IMR-90 (cell line): Measurements from ENCODE around the gene RAB15. TPM values are rescaled to one million over a fixed set of nuclear protein-coding genes. Genes with fewer than 3 reads are reported as not detected.

Experiments
- ATAC-seq: fragments of 200-7000 bp; cut with Tn5 transposase; 2 replicates; pipeline ENCODE4 v1.9.1; 2020; ENCODE audit warnings: low read depth, mild to moderate bottlenecking, moderate library complexity
- BruUV-seq: library from RNA; stranded (reverse); fragments of 400-500 nt; replicated peaks from 2 replicates; lab custom pipeline; 2021; lab: Mats Ljungman, UMichigan
- CTCF ChIA-PET: fragments of 300-600 bp; formaldehyde crosslinking; extraction: SDS; loops from one replicate; lab custom pipeline; 2021; ENCODE audit warnings: antibody characterized with exemption; lab: Yijun Ruan, JAX
- POLR2A ChIA-PET: fragments of 300-600 bp; sonication (Branson Sonifier 250); formaldehyde crosslinking; loops from one replicate; lab custom pipeline; 2022; ENCODE audit warnings: antibody characterized with exemption; ENCODE audit not compliant: unreplicated experiment; lab: Charles Lee
- DNase-seq: peaks from one replicate; pipeline ENCODE4 v3.0.0; 2013
- H2AFZ ChIP-seq: replicated peaks from 2 replicates; pipeline ENCODE3; 2013; ENCODE audit warnings: low read length, mild to moderate bottlenecking; ENCODE audit not compliant: poor library complexity
- H2AK5ac ChIP-seq: 2 replicates; pipeline ENCODE4 v1.6.1; 2013; ENCODE audit warnings: low read depth, low read length, inconsistent platforms
- H2AK9ac ChIP-seq: replicated peaks from 2 replicates; pipeline ENCODE3; 2013; ENCODE audit warnings: mild to moderate bottlenecking, low read depth, low read length, moderate library complexity; ENCODE audit not compliant: poor library complexity
- H2BK120ac ChIP-seq: 2 replicates; pipeline ENCODE4 v1.6.1; 2013; ENCODE audit warnings: low read depth, low read length, inconsistent platforms
- H2BK15ac ChIP-seq: 3 replicates; pipeline ENCODE4 v1.6.1; 2013; ENCODE audit warnings: low read depth, low read length, inconsistent platforms
- H2BK20ac ChIP-seq: 2 replicates; pipeline ENCODE4 v1.6.1; 2013; ENCODE audit warnings: low read depth, mild to moderate bottlenecking, inconsistent platforms, low read length, moderate library complexity
- H2BK5ac ChIP-seq: 2 replicates; pipeline ENCODE4 v1.6.1; 2013; ENCODE audit warnings: mild to moderate bottlenecking, low read depth, low read length, inconsistent platforms; ENCODE audit not compliant: poor library complexity, severe bottlenecking
- H3K14ac ChIP-seq: replicated peaks from 2 replicates; pipeline ENCODE4 v1.6.1; 2013; ENCODE audit warnings: low read depth, low read length, inconsistent platforms
- H3K18ac ChIP-seq: 2 replicates; pipeline ENCODE4 v1.6.1; 2013; ENCODE audit warnings: low read depth, low read length, control low read depth
- H3K23ac ChIP-seq: 2 replicates; pipeline ENCODE4 v1.6.1; 2013; ENCODE audit warnings: low read depth, low read length, inconsistent platforms
- H3K27ac ChIP-seq: 2 replicates; pipeline ENCODE4 v1.5.1; 2013; ENCODE audit warnings: mild to moderate bottlenecking, control low read depth, low read length; ENCODE audit not compliant: insufficient read depth
- H3K27me3 ChIP-seq: 2 replicates; pipeline ENCODE4 v1.6.1; 2013; ENCODE audit warnings: low read length; ENCODE audit not compliant: control insufficient read depth, insufficient read depth
- H3K36me3 ChIP-seq: 2 replicates; pipeline ENCODE4 v1.6.1; 2013; ENCODE audit warnings: low read length, mixed read lengths; ENCODE audit not compliant: control insufficient read depth, insufficient read depth
- H3K4ac ChIP-seq: 2 replicates; pipeline ENCODE4 v1.6.1; 2013; ENCODE audit warnings: low read depth, low read length, inconsistent platforms
- H3K4me1 ChIP-seq: 2 replicates; pipeline ENCODE4 v1.6.1; 2013; ENCODE audit warnings: low read length, mixed read lengths; ENCODE audit not compliant: control insufficient read depth, insufficient read depth
- H3K4me2 ChIP-seq: 2 replicates; pipeline ENCODE4 v1.6.1; 2013; ENCODE audit warnings: low read depth, mild to moderate bottlenecking, control low read depth, low read length, moderate library complexity
- H3K4me3 ChIP-seq: 2 replicates; pipeline ENCODE4 v1.5.1; 2013; ENCODE audit warnings: low read depth, mild to moderate bottlenecking, control low read depth, low read length, moderate library complexity; ENCODE audit not compliant: insufficient read depth
- H3K56ac ChIP-seq: 2 replicates; pipeline ENCODE4 v1.6.1; 2013; ENCODE audit warnings: low read length, inconsistent platforms; ENCODE audit not compliant: insufficient read depth; ENCODE audit errors: extremely low read depth
- H3K79me1 ChIP-seq, 2 experiments: 2 replicates each; pipeline ENCODE4 v1.6.1; 2013; ENCODE audit warnings: low read length in 2 of 2, inconsistent platforms in 1 of 2, low read depth in 1 of 2
- H3K9ac ChIP-seq: 2 replicates; pipeline ENCODE4 v1.6.1; 2013; ENCODE audit warnings: low read depth, low read length, control low read depth
- H3K9me1 ChIP-seq: 2 replicates; pipeline ENCODE4 v1.6.1; 2013; ENCODE audit warnings: low read length, inconsistent platforms; ENCODE audit not compliant: insufficient read depth
- H3K9me3 ChIP-seq: 2 replicates; pipeline ENCODE4 v1.6.1; 2013; ENCODE audit warnings: low read length; ENCODE audit not compliant: control insufficient read depth, insufficient read depth
- H4K20me1 ChIP-seq: 2 replicates; pipeline ENCODE4 v1.6.1; 2013; ENCODE audit warnings: low read length, inconsistent platforms; ENCODE audit not compliant: insufficient read depth
- H4K5ac ChIP-seq: 2 replicates; pipeline ENCODE4 v1.6.1; 2013; ENCODE audit warnings: mild to moderate bottlenecking, low read depth, low read length, control low read depth
- H4K8ac ChIP-seq, 2 experiments: 2 replicates each; pipeline ENCODE4 v1.6.1; 2013; ENCODE audit warnings: low read depth in 2 of 2, low read length in 2 of 2, control low read depth in 1 of 2, inconsistent platforms in 1 of 2
- H4K91ac ChIP-seq: 2 replicates; pipeline ENCODE4 v1.6.1; 2013; ENCODE audit warnings: low read depth, low read length, inconsistent platforms; ENCODE audit not compliant: insufficient read depth
- NFE2L2 ChIP-seq: fragments of 150-350 bp; IDR thresholded peaks from 2 replicates; pipeline ENCODE4 v1.6.1; 2016; ENCODE audit warnings: low read depth, mild to moderate bottlenecking, low read length
- RCOR1 ChIP-seq: IDR thresholded peaks from 2 replicates; pipeline ENCODE4 v1.6.1; 2012; ENCODE audit warnings: mild to moderate bottlenecking, low read length, improper control_type of control experiment; ENCODE audit not compliant: insufficient replicate concordance
- WGBS, 2 experiments: methylation state at CpG; one replicate each; pipeline versions ENCODE4 v1.1.5 to v1.1.7; 2013; ENCODE audit warnings: missing lambda C conversion rate in 2 of 2; ENCODE audit not compliant: insufficient read length in 1 of 2; ENCODE audit errors: extremely low coverage in 2 of 2; 5-methylcytosine and 5-hydroxymethylcytosine counted together
- dilution Hi-C: fragments of 300-500 bp; cut with HindIII; formaldehyde crosslinking; loops from one replicate; pipeline ENCODE4 v1.14.3; 2018; ENCODE audit warnings: low sequenced_read_pairs; ENCODE audit not compliant: unreplicated experiment
- in situ Hi-C: fragments of 300-500 bp; cut with MboI; formaldehyde crosslinking; loops from 3 replicates; pipeline ENCODE4 v1.14.3; 2019; ENCODE audit warnings: low sequenced_read_pairs, inconsistent platforms, mixed read lengths
- intact Hi-C: fragments of 100-400 bp; cut with micrococcal nuclease; formaldehyde crosslinking; loops from 2 replicates; pipeline ENCODE4 v1.10.0; 2022
- polyA plus RNA-seq, 3 experiments: library from polyadenylated mRNA; depleted of rRNA; stranded (reverse); fragments of >200 nt; gene quantifications; 2 replicates each; pipeline ENCODE4 v1.2.3, GENCODE V29; 2012; ENCODE audit warnings: low replicate concordance in 1 of 3
- total RNA-seq: library from RNA; depleted of rRNA; stranded (reverse); fragments of >200 nt; gene quantifications from 2 replicates; pipeline ENCODE4 v1.2.3, GENCODE V29; 2012
- TF ChIP-seq, protein P1 (sequence below): fragments of 150-350 bp; IDR thresholded peaks from 2 replicates; pipeline ENCODE4 v1.6.1; 2017; ENCODE audit warnings: mild to moderate bottlenecking, antibody characterized with exemption, low read length, low read depth

The RAB15 gene
- total and polyA plus RNA-seq, 2 of the 4 experiments (the other 2 are of a cell fraction): 3.4 to 7.8 TPM

DNA sequence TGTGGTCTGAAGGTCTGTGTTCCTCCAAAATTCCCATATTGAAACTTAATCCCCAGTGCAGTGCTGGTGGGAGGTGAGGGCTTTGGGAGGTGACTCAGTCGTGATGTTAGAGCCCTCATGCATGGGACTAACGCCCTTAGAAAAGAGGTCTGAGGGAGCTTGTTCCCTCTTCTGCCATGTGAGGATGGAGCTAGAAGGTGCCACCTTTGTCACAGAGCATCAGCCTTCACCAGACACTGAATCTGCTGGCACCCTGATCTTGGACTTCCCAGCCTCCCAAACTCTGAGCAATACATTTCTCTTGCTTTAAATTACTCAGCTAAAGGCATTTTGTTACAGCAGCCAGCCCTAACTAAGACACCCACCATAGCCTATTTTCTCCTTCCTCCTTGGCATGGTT lies 13.9 kb downstream of the RAB15 start:
- H3K9ac ChIP-seq: no peak overlapping the region
- WGBS, 2 experiments: no CpG with 5 or more reads among the region's 2 CpGs
- in situ Hi-C loops (no loop called here), dilution Hi-C loops (no loop called here), intact Hi-C loops (no loop called here)
- ChIA-PET POLR2A (no interaction called here), CTCF (no interaction called here)
- no peak overlapping the region for H4K5ac ChIP-seq
- no peak overlapping the region for H2BK120ac ChIP-seq
- no peak for TF ChIP-seq NFE2L2
- no peak for TF ChIP-seq RCOR1
- TF ChIP-seq, protein P1, sequence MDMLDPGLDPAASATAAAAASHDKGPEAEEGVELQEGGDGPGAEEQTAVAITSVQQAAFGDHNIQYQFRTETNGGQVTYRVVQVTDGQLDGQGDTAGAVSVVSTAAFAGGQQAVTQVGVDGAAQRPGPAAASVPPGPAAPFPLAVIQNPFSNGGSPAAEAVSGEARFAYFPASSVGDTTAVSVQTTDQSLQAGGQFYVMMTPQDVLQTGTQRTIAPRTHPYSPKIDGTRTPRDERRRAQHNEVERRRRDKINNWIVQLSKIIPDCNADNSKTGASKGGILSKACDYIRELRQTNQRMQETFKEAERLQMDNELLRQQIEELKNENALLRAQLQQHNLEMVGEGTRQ: no peak
- H3K18ac ChIP-seq: no peak overlapping the region
- no peak overlapping the region for H4K91ac ChIP-seq
- H4K20me1 ChIP-seq: no peaks in the 10 kb centered on the region
- ATAC-seq (no peak), DNase-seq (no peak)
- H3K27me3 ChIP-seq: no peaks in the 10 kb centered on the region
- H3K23ac ChIP-seq: no peak overlapping the region
- H2AK5ac ChIP-seq: no peak overlapping the region
- no peaks in the 10 kb centered on the region; a peak in 1 of 4 replicates for H3K79me1 ChIP-seq
- BruUV-seq: no TSS peak
- H2AFZ ChIP-seq: no peak overlapping the region
- no peak overlapping the region for H3K4ac ChIP-seq
- no peak overlapping the region for H3K14ac ChIP-seq
- no peaks in the 10 kb centered on the region for H3K9me3 ChIP-seq
- H2BK5ac ChIP-seq: no peak overlapping the region
- H2BK15ac ChIP-seq: no peak overlapping the region
- H3K4me3 ChIP-seq: no peak overlapping the region
- H3K27ac ChIP-seq: no peak overlapping the region
- H2BK20ac ChIP-seq: no peak overlapping the region
- H4K8ac ChIP-seq: no peak overlapping the region
- H2AK9ac ChIP-seq: no peak overlapping the region
- H3K4me2 ChIP-seq: no peak overlapping the region
- H3K36me3 ChIP-seq: no peaks in the 10 kb centered on the region
- H3K56ac ChIP-seq: no peak overlapping the region
- H3K9me1 ChIP-seq: peaks cover 2% of the 10 kb centered on the region; the same call in 1 of the 2 replicates
- no peaks in the 10 kb centered on the region for H3K4me1 ChIP-seq
